T-helper 1 cell treated with Interleukin-12 subunit alpha and Interleukin-12 subunit beta and Interleukin-4 antibody, amounts not matched to agents 30 ng/mL and 1 ng/mL, for 36 hours (primary cell): Measurements from ENCODE around the gene TSPAN9. TPM values are rescaled to one million over a fixed set of nuclear protein-coding genes. Genes with fewer than 3 reads are reported as not detected.
"Not testable (repeated sequence)": the region's sequence is repeated elsewhere in the genome, so short reads cannot be mapped to it uniquely, and the experiment has no call there.

ENCODE experiments used
- intact Hi-C: fragments of 100-400 bp; cut with micrococcal nuclease; formaldehyde crosslinking; loops from one replicate; pipeline ENCODE4 v1.15.1; 2024
- total RNA-seq: library from RNA; stranded (reverse); gene quantifications from 2 replicates; pipeline ENCODE4 v1.2.3, GENCODE V29; 2022

TSPAN9 gene
- total RNA-seq, 1 donor from 2014 or later: not detected

DNA sequence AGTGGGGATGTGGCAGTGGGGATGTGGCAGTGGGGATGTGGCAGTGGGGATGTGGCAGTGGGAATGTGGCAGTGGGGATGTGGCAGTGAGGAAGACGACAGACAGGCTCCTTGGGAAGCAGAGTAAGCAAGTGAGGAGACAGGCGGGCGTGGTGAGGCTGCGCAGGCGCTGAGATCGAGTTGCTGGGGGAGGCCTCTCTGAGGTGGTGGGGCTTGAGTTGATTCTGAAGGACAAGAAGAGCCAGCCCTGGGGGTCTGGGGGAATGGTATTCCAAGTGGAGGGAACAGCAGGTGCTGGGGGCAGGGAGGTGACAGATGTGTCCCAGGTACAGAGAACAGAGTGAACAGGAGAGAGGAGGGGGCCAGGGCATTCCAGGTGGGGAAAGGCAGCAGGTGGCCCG, 33.8 kb upstream of the TSPAN9 start:
- intact Hi-C loops: no loop called here

DNA sequence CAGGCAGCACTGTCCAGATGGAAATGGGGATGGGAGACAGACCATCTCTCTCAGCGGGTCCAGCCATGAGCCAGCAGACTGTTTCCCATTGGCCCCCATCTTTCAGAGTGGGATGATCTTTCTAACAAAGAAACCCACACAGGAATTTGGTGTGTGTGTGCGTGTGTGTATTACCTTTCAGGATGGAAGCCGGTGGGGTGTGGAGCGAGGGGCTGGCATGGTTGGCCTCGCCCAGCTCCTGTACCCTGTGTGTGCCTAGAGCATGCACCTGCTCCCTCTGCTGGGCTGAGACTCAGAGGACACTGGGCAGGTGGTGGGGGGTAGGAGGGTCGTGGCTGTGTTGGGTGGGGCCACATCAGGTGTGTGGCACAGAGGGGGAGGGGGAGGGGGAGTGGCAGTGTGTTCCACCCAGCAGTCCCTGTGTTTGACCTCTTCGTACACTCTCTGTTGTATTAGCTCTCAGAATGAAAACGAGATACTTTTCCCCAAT, 33.0 kb upstream of the TSPAN9 start:
- intact Hi-C loops: no loop called here

DNA sequence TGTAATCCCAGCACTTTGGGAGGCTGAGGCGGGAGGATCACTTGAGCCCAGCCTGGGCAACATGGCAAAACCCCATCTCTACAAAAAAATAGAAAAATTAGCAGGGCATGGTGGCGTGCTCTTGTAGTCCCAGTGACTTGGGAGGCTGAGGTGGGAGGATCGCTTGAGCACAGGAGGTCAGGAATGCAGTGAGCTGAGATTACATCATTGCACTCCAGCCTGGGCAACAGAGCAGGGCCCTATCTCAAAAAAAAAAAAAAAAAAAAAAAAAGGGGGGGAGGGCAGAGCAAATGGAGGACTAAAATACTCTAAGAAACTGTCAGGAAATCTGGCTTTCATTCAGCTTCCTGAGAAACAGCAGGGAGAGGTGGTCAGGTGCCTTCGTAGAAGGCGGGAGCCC, 31.7 kb upstream of the TSPAN9 start:
- intact Hi-C loops: no loop called here

DNA sequence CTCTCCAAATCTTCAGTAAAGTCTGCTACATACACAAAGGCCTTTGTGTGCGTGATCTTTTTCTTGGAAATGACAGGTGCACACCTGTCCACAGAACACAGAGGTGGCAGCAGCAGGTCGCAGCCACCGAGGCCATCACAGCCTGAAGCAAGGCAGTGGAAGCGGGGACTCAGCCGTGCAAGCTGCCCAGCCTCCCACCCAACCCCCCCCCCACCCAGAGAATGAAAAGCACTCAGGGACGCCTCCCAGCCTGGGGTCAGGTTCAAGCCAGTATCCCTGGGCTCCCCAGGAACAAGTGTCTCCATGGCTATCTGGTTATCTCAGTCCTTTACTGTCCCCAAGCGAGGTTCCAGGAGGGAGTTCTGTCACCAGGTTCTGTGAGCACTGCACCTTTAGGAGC, 31.2 kb upstream of the TSPAN9 start:
- intact Hi-C loops: no loop called here

DNA sequence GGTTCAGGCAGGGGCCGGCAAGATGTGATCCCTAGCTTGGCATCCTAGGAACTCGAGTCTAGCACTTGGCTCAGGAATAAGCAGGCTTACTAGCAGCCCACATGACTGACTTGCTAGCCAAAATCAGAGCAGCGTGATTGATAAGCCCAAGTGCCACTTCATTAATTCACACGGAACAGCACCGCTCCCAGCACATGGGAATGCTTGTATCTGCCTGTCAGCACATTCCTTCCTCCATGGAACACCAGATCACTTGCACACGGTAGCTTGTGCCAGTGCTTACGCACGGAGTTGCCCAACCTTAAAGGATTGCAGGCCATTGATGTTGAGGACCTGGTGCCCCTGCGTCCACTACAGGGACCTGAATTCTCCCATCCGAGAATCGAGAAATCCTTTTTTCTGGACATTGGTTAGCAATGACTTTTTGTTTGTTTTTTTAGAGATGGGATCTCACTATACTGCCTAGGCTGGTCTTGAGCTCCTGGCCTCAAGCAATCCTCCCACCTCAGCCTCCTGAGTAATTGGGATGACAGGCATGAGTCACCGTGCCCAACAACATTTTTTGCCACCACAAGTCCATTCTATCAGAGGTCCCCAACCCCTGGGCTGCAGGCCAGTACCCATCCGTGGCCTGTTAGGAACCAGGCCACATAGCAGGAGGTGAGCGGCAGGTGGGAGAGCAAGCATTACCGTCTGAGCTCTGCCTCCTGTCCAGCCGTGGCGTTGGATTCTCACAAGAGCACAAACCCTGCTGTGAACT, 30.6 kb upstream of the TSPAN9 start:
- intact Hi-C loops: no loop called here

DNA sequence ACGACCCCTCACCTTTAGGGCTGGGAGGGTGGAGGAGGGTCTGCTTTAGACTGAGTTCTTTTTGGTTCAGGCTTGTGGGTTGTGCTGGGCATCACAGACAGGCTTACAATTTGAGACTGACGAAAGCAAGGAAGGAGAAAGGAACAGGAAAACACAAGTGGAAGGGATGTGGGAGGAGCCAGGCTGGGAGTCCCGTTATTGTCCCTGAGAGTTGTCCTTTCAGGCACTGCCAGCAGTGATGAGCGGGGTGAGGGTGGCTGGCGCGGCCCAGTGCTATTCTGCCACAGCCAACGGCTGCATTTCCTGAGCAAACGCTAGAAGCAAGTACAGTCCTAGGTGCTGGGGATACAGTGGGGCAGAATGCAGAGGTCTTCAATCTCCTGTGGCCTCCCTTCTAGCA, 29.2 kb upstream of the TSPAN9 start:
- intact Hi-C loops: no loop called here

DNA sequence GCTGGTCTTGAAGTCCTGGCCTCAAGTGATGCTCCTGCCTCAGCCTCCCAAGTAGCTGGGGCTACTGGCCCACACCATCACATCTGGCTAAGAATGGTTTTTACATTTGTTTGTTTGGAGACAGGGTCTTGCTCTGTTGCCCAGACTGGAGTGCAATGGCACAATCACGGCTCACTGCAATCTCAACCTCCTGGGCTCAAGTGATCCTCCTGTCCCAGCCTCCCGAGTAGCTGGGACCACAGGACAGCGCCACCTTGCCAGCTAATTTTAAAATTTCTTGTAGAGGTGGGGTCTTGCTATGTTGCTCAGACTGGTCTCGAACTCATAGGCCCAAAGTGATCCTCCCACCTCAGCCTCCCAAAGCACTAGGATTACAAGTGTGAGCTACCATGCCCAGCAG, 28.6 kb upstream of the TSPAN9 start:
- intact Hi-C loops: no loop called here

DNA sequence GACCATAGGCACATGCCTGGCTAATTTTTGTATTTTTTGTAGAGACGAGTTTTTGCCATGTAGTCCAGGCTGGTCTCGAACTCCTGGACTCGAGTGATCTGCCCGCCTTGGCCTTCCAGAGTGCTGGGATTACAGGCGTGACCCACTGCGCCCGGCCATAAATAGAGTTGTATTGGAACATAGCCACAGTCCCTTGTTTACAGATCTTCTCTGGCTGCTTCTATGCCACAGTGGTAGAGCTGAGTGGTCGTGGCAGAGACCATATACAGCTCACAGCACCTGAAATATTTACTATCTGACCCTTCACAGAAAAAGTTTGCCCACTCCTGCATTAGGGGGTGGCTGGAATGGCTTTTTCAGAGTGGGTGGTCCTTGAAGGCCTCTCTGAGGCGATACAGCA, 28.0 kb upstream of the TSPAN9 start:
- intact Hi-C loops: no loop called here

DNA sequence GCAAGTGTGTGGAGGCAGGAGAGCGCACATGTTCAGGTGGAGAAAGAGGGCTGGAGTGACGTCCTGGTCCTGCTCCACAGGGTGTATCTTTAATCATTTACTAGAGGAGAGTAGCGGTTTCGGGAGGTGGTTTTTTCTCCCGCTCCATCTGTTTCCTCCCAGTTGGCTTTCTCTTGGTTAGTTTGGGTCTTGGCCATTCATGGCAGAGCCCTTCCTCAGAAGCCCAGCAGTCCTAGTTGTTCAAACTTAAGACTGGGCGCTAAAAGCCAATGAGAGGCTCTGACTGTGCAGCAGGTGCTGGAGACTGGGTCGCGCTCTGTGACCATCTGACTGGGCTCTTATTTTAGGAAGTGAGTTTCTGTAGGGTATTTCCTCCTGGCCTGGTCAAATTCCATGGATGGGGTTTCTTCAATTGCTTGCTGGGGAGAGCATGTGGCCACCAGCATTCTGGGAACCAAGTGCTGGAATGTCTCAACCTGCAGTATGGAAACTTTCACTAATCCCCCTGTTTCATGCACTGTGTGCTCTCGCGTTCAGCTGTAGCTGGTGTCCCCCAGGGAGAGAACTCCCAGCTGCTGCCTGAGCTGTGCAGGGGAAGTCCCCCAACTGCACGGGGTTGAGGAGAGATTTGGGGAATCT, 27.4 kb upstream of the TSPAN9 start:
- intact Hi-C loops: no loop called here

DNA sequence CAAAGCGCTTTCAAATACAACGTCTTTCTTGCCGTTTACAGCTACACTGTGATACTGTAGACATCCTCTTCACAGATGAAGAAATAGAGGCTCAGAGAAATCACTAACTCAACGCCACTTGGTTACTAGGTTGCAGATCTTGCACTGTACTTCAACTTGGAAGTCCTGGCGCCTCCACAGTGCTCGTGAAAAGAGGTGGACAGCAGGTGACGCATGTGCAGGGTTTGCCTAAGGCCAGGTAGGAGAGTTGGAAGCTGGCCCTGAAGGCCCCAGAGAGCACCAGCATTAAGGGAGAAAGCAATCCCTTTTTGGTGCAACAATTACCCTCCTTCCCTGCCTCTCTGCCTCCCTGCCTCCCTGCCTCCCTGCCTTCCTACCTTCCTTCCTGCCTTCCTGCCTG, 22.8 kb upstream of the TSPAN9 start:
- intact Hi-C loops: no loop called here

DNA sequence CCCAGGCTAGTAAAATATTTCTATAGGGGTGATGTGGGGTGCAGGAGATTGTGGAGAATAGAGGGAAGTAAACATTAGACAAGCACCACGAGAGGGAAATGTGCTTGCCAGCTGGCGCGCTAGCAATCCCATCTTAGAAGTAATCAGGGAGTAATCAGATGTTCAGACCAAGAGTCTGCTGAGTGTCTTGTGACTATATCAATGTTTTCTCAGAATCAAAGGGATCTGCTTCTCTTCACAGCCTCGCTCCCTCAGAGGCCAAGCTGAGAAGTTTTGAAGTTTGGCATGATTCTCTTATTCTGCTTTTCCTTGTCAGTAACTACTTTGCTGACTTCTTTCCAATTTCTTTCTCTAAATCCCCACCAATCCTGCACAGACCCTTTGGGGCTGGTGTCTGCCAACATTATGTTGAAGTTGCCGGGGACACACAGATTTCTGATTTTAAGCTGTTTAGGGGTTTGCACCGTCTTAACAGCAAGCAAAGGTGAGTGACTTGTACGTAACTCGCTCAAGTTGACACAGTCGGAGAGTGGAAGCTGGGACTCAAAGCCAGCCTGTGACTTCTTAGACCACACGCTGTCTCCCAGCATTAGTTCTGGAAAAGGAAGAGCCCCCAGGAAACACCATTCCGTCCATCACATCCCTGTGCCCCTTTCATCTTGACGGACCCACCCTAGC, 22.0 kb upstream of the TSPAN9 start:
- intact Hi-C loops: no loop called here

DNA sequence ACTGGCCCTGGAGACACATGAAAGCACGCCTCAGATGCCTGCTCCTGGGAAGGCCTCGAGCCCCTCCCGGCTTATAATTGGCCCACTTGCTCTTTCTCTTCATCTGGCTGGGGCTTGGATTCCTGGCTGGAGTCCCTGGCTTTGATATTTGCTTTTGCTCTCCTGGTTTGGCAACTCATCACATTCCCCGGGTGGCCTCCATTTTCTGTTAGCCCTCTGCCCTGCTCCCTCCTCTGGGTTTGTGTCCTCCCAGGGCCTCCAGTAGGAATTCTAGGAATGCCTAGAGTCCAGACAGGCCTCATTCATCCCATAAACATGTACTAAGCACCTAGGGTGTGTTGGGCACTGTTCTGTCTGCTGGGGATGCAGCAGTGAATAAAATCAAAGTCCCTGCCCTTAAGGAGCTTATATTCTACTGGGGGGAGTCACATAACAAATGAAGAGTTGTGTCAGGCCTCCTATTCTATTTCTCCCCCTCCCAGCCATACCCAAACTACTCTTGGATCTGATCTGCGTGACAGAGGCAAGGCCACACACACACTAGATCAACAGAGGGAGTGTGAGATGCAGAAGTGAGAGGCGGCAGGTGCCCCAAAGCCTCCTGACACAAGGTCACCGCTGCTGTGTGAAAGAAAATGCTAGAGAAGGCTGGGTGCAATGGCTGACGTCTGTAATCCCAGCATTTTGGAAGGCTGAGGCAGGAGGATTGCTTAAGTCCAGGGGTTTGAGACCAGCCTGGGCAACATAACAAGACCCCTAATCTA, 21.3 kb upstream of the TSPAN9 start:
- intact Hi-C loops: no loop called here

DNA sequence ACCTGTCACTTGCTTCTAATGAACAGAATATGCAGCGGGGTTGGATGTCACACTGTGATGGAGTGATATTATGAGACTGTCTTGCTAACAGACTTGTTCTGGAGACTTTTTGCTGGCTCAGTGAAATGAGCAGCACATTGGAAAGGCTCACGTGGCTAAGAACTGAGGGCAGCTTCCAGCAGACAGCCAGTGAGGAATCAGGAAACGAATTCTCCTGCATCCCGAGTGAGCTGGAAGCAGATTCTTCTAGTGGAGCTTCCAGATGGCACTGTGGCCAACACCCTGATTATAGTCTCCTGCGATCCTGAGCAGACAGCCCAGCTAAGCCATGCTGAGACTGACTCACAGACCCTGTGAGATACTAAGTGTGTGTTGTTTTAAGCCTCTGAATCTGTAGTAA, 16.1 kb upstream of the TSPAN9 start:
- intact Hi-C loops: no loop called here

DNA sequence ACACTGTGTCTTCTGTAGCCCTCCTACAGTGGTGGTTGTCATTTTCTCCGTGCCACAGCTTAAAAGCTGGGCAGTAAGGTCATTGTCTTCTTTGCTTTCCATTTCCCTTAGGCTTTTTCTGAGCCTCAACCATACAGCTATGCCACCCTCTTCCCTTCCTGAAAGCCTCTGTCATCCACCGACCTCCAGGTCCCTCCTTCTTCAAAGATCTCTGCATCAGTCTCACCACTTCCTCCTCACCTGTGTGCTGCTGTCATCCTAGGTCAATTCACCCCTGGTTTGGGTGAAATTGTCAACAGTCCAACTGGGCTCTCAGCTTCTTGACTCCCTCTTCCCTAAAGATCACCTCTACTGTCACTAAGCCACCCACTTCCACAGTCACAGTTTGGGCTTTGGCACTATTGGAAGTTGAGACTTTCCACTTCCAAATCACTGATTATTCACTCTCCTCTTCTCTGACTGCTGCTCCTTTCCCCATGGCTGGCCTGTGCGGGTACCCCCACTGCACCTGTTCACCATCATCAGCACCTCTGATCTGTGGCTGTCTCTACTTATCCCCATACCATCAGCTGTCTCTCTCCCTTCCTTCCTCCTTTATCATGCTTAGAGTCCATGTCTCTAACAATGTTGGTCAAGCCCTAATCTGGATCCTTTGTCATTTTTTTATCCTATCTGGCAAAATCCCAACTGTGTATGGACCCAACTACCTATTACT, 15.5 kb upstream of the TSPAN9 start:
- intact Hi-C loops: no loop called here

DNA sequence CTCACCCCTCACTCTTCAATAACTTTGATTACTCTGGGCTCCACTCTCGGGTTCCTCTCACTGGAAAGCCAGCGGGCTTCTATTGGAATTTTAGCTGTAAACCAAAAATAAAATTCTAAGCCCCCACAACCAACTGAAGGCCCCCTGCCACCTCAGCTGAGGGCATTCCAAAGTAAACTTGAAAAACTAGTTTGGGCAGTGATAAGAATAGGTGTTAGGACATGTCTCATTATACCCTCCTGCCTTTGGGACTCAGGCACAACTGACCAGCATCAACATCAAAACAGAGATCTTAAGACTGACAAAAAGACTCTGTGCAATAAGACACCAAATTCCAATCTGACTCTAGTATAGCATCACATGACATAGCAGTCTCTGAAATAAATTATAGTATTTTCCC, 11.9 kb upstream of the TSPAN9 start:
- intact Hi-C loops: no loop called here

DNA sequence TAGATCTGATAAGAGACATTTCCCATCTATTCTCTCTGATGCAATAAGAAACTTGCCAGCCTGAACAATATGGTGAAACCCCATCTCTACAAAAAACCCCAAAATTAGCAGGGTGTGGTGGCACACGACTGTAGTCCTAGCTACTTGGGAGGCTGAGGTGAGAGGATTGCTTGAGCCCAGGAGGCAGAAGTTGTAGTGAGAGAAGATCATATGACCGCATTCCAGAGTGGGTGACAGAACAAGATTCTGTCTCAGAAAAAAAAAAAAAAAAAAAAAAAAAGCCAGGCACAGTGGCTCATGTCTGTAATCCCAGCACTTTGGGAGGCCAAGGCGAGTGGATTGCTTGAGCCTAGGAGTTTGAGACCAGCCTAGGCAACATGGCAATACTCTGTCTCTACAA, 11.3 kb upstream of the TSPAN9 start:
- intact Hi-C loops: not testable (repeated sequence)

DNA sequence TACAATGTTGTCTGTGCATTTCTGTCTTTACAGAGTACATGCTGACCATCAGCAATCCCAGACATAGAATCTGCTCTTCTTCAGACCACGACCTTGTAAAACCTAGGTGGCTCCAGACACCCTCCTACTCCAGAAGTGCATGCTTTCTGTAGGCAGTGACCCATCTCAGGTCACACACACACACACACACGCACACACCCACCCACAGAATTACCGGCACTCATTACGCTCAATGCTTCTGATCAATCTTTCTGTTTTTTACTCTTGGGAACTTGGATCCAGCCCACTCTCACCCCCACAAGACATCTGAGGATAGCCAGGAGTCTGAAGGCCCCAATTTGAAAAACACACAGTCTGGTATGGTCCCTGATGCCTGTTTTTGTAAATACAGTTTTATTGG, 7.5 kb upstream of the TSPAN9 start:
- intact Hi-C loops: loop anchor here (5.0 to 10.0 kb wide), 2 partner anchors 68 to 685 kb away; partner anchors contain the start of gene CRACR2A

DNA sequence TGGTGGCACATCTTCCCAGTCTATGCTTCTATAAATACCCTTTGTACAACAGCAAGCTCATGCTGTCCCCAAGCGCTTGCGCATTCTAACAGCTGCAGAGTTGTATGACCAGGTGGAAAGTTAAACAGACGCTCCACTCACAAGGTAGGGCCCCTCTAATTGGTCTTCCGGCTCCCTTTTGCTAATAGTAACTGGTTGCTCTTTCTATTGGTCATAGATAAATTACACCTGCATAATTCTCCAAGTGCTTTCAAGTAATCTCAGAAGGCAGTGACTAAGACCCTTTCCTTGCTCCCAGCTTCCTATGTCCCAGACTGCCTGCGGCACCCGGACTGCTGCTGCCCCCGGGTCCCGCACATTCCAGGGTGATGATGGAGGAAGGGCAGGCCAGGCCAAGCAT, 6.1 kb upstream of the TSPAN9 start:
- intact Hi-C loops: loop anchor here (5.0 to 10.0 kb wide), 2 partner anchors 66 to 684 kb away; partner anchors contain the start of gene CRACR2A

DNA sequence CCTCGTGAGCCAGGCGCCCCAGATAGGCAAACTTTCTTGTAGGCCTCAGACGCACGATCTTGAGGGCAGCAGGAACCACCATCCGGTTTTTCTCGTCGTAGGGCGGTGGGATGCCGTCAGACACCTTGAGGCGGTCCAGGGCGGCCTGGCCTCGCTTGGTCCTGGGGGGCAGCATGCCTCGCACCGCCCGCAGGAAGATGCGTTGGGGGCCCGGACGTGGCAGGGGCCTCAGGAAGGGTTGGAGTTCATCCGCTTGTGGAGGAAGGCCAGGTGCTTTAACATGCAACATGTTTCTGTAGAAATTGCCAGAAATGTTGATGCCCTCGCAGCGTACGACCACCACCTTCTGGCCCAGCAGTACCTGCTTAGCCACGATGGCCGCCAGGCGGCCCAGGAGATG, 5.5 kb upstream of the TSPAN9 start:
- intact Hi-C loops: loop anchor here (5.0 to 10.0 kb wide), 2 partner anchors 66 to 683 kb away; partner anchors contain the start of gene CRACR2A

DNA sequence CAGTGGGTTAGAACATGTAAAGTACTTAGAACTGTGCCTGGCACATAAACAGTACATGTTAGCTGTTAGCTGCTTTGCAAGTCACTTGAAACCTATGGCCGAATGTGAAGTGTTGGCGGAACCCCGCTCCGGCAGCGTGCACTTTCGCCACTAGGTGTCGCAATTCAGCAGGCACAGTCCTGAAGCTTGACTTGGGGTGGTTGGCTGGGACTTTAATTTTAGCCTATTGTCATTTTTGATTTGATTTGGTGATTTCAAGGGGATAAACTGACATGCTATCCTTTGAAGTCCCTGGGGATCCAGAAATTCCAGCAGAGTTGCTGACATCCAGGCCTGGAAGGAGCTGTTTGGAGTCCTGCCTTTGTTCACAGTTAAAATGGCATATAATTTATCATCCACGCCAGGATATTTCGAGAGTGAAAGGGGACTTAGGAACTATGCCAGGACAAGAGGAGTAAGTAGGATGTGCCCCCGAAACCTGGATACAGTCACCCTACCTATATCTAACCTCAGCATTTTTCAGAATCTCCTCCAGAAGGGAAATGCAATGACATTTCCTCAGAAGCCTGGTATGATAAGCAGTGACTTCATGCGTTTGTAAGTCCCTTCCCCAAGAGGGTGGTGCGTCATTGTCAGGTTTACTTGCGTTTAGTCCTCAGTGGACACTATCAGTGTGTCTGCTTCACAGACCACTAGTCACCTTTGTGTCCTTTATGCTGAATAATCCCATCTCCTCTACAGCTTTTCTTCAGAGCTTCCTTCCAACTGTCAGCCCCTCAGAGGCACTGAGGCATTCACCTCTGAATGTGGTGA, 3.5 kb upstream of the TSPAN9 start:
- intact Hi-C loops: loop anchor here (1.0 to 10.0 kb wide), 5 partner anchors 64 to 681 kb away; partner anchors contain the start of gene CRACR2A
